ENCODE data around the gene ZNF418.

The ZNF418 gene

GRCh38 chr19:57934820-57935665, at the start of gene ZNF418:
TSS of gene ZNF418 (minus strand) at chr19:57935402. CDS start at chr19:57933822, 1,580 bp downstream.
- DNase-seq (ENCODE audit: extremely low read depth, low read depth): peak; percentile 57
- peak within 1 kb of the TSS; percentile 58 for H3K4me3 ChIP-seq (replicated peaks; ENCODE audit: low read depth, low read length)
- no peak for TF ChIP-seq CTCF (IDR thresholded peaks at IDR 0.05; ENCODE audit: low read depth, low read length, missing control alignments)

GRCh38 chr19:57978586-57979289, 43.5 kb upstream of the ZNF418 start:
- H3K4me3 ChIP-seq (replicated peaks; ENCODE audit: low read depth, low read length): no peak overlapping the region
- no peak for DNase-seq (ENCODE audit: extremely low read depth, low read depth)
- no peak for TF ChIP-seq CTCF (IDR thresholded peaks at IDR 0.05; ENCODE audit: low read depth, low read length, missing control alignments)

- H3K4me3 ChIP-seq (replicated peaks; ENCODE audit: low read depth, low read length): no peak within 1 kb of the TSS
- TF ChIP-seq CTCF (IDR thresholded peaks at IDR 0.05; ENCODE audit: low read depth, low read length, missing control alignments): no peak
- DNase-seq (ENCODE audit: extremely low read depth, low read depth): no peak
Observed at GRCh38 chr19:57974434-57974833, 39.2 kb upstream of the ZNF418 start, which contains the start of gene C19orf18. TSS of gene C19orf18 (minus strand) at chr19:57974534. CDS start at chr19:57974432, 102 bp downstream.

GRCh38 chr19:57964761-57965160, 29.6 kb upstream of the ZNF418 start:
- TF ChIP-seq CTCF (IDR thresholded peaks at IDR 0.05; ENCODE audit: low read depth, low read length, missing control alignments): no peak
- DNase-seq (ENCODE audit: extremely low read depth, low read depth): no peak
- no peak overlapping the region for H3K4me3 ChIP-seq (replicated peaks; ENCODE audit: low read depth, low read length)

GRCh38 chr19:57961785-57962184, 26.6 kb upstream of the ZNF418 start:
- no peak overlapping the region for H3K4me3 ChIP-seq (replicated peaks; ENCODE audit: low read depth, low read length)
- no peak for TF ChIP-seq CTCF (IDR thresholded peaks at IDR 0.05; ENCODE audit: low read depth, low read length, missing control alignments)
- DNase-seq (ENCODE audit: extremely low read depth, low read depth): no peak

- H3K4me3 ChIP-seq (replicated peaks; ENCODE audit: low read depth, low read length): no peak overlapping the region
- DNase-seq (ENCODE audit: extremely low read depth, low read depth): no peak
Observed at GRCh38 chr19:57954996-57955395, 19.8 kb upstream of the ZNF418 start.

More at GRCh38 chr19:57954996-57955395, 19.8 kb upstream of the ZNF418 start:
- no peak for TF ChIP-seq CTCF (IDR thresholded peaks at IDR 0.05; ENCODE audit: low read depth, low read length, missing control alignments)
